ENCODE results near the gene SLC38A7. TPM values are rescaled to one million over a fixed set of nuclear protein-coding genes. Genes with fewer than 3 reads are reported as not detected.
A peak's percentile ranks its signal among the peaks of the same experiment; 100 is the strongest.
"Not testable (repeated sequence)": the region's sequence is repeated elsewhere in the genome, so short reads cannot be mapped to it uniquely, and the experiment has no call there.

The SLC38A7 gene
- total RNA-seq, 1 experiment from 2014 or later, result 9.8 TPM

GRCh38 chr16:58638148-58639036 lies 46.2 kb downstream of the SLC38A7 start:
- Histone ChIP-seq H3K4me2 (ENCODE audit: low read length) (peak overlapping the region; percentile 40), H3K4me3 (replicated peaks in 1 of 2; ENCODE audit: low read depth in 1 of 2, low read length in 2 of 2) (no peak overlapping the region), H3K9me3 (ENCODE audit: control insufficient read depth in 1 of 2, insufficient read depth in 1 of 2, low read depth in 1 of 2, low read length in 2 of 2) (no peaks in the 10 kb centered on the region), H2AFZ (ENCODE audit: low read depth, low read length, poor library complexity, severe bottlenecking) (peak overlapping the region; percentile 78), H3K4me1 (ENCODE audit: control insufficient read depth in 1 of 2, insufficient read depth in 2 of 2, low read length in 2 of 2) (peaks cover 8 to 14% of the 10 kb centered on the region in 2 experiments; a peak in 3 of 4 replicates), H3K9ac (ENCODE audit: low read length) (no peak overlapping the region), H3K27me3 (ENCODE audit: insufficient read depth, low read length) (no peaks in the 10 kb centered on the region), H3K79me2 (ENCODE audit: insufficient read depth, low read length) (no peaks in the 10 kb centered on the region), H4K20me1 (ENCODE audit: insufficient read depth) (no peaks in the 10 kb centered on the region), H3K9me2 (ENCODE audit: insufficient read depth) (no peaks in the 10 kb centered on the region), H3K27ac (ENCODE audit: low read depth, low read length) (no peak overlapping the region), H3K36me3 (ENCODE audit: control insufficient read depth in 1 of 2, insufficient read depth in 2 of 2, low read length in 2 of 2) (no peaks in the 10 kb centered on the region)
- ChIA-PET POLR2A (no interaction called here), CTCF (no interaction called here), RAD21 (ENCODE audit: low non-redundant PET in 1 of 2, low total read pairs in 2 of 2, uncharacterized antibody in 2 of 2, unreplicated experiment in 2 of 2) (no interaction called here)
- ATAC-seq (peak; percentile 99), DNase-seq (ENCODE audit: low read depth, low spot score) (peak; percentile 54)
- BruUV-seq (replicated peaks), result no TSS peak
- TF ChIP-seq CEBPB (IDR thresholded peaks at IDR 0.05; ENCODE audit: low read depth), result no peak
- TF ChIP-seq SP1 (IDR thresholded peaks at IDR 0.05; ENCODE audit: low read depth), result no peak
- no peak; the same call in 1 of the 2 replicates for TF ChIP-seq MAX (IDR thresholded peaks at IDR 0.05)
- TF ChIP-seq EGR1 (IDR thresholded peaks at IDR 0.05; ENCODE audit: low read depth), result no peak
- peak; percentile 41 to 72 (median 46); a peak in 4 of 6 replicates for TF ChIP-seq CTCF (IDR thresholded peaks at IDR 0.05 in 2 of 3, conservative IDR thresholded peaks at IDR 0.05 in 1 of 3; ENCODE audit: borderline replicate concordance in 1 of 3, insufficient read depth in 1 of 3, low read depth in 2 of 3, low read length in 2 of 3)
- TF ChIP-seq POLR2A (IDR thresholded peaks at IDR 0.05; ENCODE audit: borderline replicate concordance, extremely low read depth, insufficient read depth, insufficient read length), result no peak
- no peak for TF ChIP-seq EZH2 (IDR thresholded peaks at IDR 0.05)
- TF ChIP-seq SIN3A (IDR thresholded peaks at IDR 0.05; ENCODE audit: low read depth), result no peak
- TF ChIP-seq ATF3 (IDR thresholded peaks at IDR 0.05), result no peak
- no peak for TF ChIP-seq FOSL1 (IDR thresholded peaks at IDR 0.05; ENCODE audit: low read depth)
- no peak for TF ChIP-seq ZBTB33 (IDR thresholded peaks at IDR 0.05; ENCODE audit: extremely low read depth, insufficient replicate concordance, low read length)
- no peak for TF ChIP-seq ELF1 (IDR thresholded peaks at IDR 0.05; ENCODE audit: borderline replicate concordance, low read depth)
- TF ChIP-seq CBX3 (IDR thresholded peaks at IDR 0.05; ENCODE audit: low read depth), result 0 out of 2 replicates have a peak, but pooled peaks have one; percentile 30
- peak; percentile 90 for TF ChIP-seq RAD21 (IDR thresholded peaks at IDR 0.05; ENCODE audit: low read depth)
- intact Hi-C loops (cut with micrococcal nuclease), result loop anchor here (1.0 to 10.0 kb wide), 2 partner anchors 126 to 304 kb away; no protein-coding TSS in a partner anchor

- POLR2A ChIA-PET; H2AFZ ChIP-seq (ENCODE audit: low read depth, low read length, poor library complexity, severe bottlenecking); H3K27ac ChIP-seq (ENCODE audit: low read depth, low read length); H3K79me2 ChIP-seq (ENCODE audit: insufficient read depth, low read length); BruUV-seq (replicated peaks); H3K9me3 ChIP-seq (ENCODE audit: control insufficient read depth in 1 of 2, insufficient read depth in 1 of 2, low read depth in 1 of 2, low read length in 2 of 2); H3K36me3 ChIP-seq (ENCODE audit: control insufficient read depth in 1 of 2, insufficient read depth in 2 of 2, low read length in 2 of 2); H3K4me3 ChIP-seq (replicated peaks in 1 of 2; ENCODE audit: low read depth in 1 of 2, low read length in 2 of 2); CTCF ChIA-PET; H4K20me1 ChIP-seq (ENCODE audit: insufficient read depth); H3K4me2 ChIP-seq (ENCODE audit: low read length); ATAC-seq; H3K9ac ChIP-seq (ENCODE audit: low read length); H3K9me2 ChIP-seq (ENCODE audit: insufficient read depth); H3K27me3 ChIP-seq (ENCODE audit: insufficient read depth, low read length); RAD21 ChIA-PET (ENCODE audit: low non-redundant PET in 1 of 2, low total read pairs in 2 of 2, uncharacterized antibody in 2 of 2, unreplicated experiment in 2 of 2); DNase-seq (ENCODE audit: low read depth, low spot score): not testable (repeated sequence)
- peaks cover 8 to 14% of the 10 kb centered on the region in 2 experiments; a peak in 3 of 4 replicates for H3K4me1 ChIP-seq (ENCODE audit: control insufficient read depth in 1 of 2, insufficient read depth in 2 of 2, low read length in 2 of 2)
- intact Hi-C loops (cut with micrococcal nuclease), result loop anchor here (10.0 kb wide), 1 partner anchor 302 kb away; no protein-coding TSS in a partner anchor
These were observed 47.5 kb downstream of the SLC38A7 start for GRCh38 chr16:58637021-58637420.
